Stimulated activated CD4-positive, alpha-beta T cell treated with anti-CD3 and anti-CD28 coated beads, Interleukin-4, amount 100 ng/mL, for 48 hours (primary cell): Measurements from ENCODE around the gene RAB3D.
"Not testable (repeated sequence)": the region's sequence is repeated elsewhere in the genome, so short reads cannot be mapped to it uniquely, and the experiment has no call there.

ENCODE experiments used
- DNase-seq, 2 donors: peaks; one replicate each; pipeline ENCODE4 v3.0.0-alpha.2; 2020; ENCODE audit warnings: low read depth in 2 of 2

Gene RAB3D, protein sequence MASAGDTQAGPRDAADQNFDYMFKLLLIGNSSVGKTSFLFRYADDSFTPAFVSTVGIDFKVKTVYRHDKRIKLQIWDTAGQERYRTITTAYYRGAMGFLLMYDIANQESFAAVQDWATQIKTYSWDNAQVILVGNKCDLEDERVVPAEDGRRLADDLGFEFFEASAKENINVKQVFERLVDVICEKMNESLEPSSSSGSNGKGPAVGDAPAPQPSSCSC

DNA sequence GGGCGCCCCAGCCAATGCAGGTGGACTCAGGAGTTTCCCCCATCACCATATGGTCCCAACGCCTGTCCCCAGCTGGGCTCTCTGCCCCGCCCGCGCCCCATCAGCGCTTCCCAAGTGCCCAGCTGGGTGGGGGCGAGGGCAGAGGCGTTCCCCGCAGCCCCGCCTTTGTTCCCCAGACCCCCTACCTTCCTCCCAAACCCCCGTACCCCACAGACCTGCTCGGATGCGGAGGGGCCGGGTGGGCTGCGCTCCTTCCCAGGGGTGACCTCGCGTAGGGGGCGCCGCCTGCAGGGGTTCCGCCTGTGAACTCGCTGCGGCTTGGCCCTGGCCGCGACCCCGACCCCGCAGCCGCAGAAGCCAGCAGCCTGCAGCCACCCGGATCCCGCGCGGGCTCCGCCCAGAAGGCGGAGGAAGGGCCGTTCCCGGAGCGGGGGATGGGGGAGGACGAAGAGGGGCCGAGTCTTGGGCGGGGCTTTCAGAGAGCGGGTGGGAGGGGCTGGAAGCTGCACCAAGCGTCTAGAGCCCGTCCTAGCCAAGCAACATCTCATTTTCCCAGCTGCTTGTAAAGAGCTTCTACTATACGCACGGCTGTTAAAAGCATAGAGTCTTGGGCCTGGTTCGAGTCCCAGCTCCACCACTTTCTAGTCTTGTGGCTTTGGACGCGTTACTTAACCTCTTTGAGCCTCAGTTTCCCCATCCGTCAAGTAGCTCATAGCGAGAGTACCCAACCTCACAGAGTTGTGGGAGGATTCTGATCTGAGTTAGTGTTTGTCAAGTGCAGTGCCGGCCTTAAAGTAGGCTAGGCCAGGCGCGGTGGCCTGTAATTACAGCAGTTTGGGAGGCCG lies at the start of gene RAB3D:
TSS of gene RAB3D (minus strand) at position 404 of the 845 bp plus-strand sequence. CDS start 2,258 bp downstream, outside the sequence.
- DNase-seq, result peak; percentile 82 to 88

DNA sequence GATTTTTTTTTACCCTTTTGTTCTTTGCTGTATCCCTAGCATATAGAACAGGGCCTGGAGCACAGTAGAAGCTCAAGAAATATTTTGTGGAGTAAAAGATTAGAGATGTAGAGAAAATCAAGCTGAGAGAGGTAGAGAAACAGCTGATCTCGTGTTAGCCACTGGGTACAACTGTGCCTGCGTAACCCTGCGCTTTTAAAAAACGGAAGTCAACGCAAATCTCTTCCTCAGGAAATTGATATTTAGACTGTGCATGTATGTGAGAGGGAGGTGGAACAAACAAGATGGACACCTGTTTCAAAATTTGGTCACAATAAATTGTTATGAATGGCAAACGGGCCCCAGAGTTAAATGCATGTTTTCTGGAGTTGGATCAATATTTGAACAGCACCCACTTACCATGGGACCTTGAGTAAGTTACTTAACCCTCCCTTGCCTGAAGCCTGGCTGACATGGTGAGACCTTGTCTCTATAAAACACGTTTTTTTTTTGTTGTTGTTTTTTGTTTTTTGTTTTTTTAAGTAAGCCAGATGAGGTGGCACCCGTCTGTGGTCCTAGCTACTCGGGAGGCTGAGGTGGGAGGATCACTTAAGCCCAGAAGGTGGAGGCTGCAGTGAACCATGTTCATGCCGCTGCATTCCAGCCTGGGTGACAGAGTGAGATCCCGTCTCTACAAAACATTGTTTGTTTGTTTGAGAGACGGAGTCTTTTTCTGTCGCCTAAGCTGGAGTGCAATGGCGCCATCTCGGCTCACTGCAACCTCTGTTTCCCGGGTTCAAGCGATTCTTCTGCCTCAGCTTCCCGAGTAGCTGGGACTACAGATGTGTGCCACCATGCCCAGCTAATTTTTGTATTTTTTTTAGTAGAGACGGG lies 47.9 kb upstream of the RAB3D start:
- DNase-seq, result no peak

DNA sequence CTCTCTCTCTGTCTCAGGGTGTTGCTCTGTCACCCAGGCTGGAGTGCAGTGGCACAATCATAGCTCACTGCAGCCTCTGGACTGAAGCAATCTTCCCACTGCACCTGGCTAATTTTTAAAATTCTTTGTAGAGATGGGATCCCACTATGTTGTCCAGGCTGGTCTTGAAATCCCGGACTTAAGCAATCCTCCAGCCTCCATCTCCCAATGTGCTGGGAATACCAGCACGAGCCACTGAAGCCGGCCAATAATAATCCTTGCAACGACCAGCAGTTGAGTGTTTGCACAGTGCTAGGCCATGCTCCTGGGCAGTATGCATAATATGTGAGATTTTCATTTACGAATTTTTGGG lies 45.3 kb upstream of the RAB3D start:
- DNase-seq, result no peak

DNA sequence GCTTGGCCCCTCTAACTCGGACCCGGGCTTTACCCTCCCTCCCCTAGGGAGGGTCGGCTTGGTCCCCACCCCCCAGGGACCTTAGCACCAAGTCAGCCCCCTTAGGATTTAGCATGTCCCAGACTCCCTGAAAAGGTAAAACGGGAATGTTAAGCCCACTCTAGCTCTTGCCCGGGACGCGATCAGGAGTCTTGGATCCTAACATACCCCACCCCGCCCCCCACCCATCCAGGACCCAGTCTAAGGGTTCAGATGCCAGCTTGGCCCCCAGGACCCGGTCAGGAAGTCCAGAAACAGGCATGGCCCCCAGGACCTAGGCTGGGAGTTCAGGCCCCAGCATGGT lies 44.2 kb upstream of the RAB3D start:
- no peak for DNase-seq

DNA sequence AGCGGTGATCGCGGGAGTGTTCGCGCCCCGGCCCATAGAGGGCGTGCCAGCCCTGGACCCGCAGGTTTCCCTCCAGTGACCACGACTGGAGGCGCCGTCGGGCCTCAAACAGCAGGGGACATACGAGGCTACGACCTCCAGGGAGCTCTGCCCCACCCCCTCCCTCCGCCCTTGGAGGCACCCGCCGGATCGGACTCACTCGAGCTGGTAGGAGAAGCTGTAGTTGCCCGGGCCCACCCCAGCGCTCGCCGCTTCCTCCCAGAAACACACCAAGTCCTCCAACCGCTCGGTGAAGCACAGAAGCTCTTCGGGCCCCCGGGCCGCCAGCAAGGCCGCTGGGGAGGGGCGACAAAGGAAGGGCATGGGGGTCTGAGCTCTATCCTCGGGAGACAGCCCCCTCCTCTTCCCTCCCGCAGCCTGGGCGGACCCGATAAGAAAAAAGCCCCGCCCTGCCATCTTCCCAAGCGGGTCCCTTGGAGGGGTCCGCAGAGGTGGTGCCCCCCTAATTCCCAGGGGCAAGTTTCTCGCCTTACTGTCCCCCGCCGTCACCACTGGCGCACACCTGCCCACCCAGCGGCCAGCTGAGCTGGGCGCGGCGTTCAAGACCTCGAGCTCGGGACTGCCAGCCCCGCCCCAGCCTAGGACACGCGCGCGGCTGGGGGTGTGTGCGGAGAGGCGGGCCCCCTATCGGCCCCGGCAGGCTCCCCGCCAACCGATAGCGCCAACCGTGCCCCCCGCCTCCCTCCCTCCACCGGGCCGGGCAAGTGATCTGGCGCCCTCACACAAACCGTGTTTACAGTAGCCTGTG lies 43.6 kb upstream of the RAB3D start:
- DNase-seq, result peak; percentile 42 to 57

DNA sequence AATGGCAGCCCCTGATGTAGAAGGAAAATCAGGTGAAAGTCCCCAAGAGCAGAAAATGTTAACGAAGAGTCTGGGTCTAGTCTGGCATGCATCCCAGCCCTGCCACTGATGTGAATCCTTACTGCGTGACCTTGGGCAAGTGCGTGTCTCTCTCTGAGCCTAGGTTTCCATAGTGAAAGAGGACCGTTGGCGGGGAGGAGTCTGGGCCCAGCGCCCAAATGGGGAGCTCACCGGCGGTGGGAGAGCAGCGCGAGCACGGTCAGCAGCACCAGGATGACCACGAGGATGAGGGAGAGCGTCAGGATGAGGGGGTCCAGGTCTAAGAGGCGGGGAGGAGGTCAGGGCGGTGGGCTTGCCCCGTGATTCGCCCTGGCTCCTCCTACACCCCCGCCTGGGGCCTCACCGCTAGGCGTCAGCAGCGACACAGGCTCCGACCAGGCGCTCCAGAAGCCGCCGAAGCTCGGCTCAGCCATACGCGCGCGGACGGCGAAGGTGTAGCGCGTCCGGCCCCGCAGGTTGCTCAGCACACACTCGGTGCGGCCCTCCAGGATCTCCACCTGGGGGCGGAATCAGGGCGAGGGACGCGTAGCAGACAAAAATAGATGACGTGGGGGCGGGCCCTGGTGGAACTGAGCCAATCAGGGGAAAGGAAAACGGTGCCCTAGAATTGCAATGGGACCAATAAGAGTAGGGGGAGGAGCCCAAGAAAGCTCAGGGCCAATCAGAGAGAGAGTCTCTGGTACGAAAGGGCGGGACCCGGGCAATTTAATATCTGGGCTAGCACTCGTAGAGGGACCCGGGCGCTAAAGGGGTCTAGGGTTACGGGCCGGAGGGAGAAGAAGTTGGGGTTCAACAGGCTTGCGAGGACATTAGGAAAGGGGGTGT lies 41.4 kb upstream of the RAB3D start:
- peak; percentile 90 to 94 for DNase-seq

DNA sequence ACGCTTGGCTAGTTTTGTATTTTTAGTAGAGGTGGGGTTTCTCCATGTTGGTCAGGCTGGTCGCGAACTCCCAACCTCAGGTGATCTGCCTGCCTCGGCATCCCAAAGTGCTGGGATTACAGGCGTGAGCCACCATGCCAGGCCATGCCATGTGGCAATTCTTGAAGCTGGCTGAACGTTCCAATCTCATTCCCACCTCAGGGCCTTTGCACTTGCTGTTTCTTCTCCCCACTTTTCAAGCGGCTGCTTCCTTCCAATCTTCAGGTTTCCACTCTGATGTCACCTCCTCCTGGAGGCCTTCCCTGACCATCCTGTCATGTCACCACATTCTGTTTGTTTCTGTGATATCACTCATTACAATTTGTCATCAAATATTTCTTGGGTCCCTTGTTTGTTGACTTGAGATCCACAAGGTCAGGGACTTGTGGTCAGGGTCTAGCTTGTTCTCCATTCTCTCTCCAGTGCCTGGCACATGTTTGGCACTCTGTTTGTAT lies 40.4 kb upstream of the RAB3D start:
- DNase-seq, result no peak

DNA sequence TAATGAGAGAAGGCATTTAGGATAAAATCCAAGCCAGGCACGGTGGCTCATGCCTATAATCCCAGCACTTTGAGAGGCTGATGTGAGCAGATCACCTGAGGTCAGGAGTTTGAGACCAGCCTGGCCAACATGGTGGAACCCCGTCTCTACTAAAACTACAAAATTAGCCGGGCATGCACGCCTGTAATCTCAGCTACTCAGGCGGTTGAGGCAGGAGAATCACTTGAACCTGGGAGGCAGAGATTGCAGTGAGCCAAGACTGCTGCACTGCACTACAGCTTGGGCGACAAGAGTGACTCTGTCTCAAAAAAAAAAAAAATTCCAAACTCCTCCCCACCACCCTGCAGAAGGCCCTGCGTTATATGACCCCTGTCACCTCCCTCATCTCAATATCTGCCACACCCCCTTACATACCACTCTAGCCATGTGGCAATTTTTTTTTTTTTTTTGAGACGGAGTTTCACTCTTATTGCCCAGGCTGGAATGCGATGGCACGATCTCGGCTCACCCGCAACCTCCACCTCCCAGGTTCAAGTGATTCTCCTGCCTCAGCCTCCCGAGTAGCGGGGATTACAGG lies 39.9 kb upstream of the RAB3D start:
- DNase-seq, result not testable (repeated sequence)

DNA sequence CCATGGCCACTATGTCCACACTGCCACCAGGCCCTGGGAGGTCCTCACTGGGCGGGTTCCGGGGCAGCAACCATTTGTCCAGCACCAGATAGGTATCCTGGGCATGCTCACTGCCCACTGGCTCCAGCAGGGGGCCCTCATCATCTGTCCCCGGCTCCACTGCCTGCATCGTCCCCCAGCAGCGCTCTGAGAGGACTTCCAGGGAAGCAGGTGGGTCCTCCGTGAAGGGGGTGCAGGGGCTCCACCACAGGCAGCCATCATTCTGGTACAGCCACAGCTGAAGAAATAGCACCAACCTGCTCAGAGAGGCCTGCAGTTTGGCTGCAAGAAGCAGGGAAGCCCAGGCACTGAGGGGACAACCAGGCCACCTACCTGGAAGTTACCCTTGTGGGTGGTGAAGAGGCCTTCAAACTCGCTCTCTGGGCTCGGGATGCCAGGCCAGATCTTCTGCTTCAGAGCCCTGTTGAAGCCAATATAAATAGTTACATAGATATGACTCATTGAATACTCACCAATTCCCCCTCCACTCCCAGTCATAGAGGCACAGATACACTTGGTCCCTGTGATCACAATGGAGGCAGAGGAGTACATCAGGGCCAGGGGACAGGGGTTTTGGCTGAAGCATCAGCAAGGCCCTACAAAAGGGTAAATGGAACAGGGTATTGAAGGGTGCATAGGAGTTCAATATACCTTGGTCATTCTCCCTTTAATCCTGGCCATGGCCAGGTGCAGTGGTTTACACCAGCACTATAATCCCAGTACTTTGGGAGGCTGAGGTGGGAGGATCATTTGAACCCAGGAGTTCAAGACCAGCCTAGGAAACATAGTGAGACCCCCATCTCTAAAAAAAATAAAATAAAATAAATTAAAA lies 39.1 kb upstream of the RAB3D start:
- no peak for DNase-seq

DNA sequence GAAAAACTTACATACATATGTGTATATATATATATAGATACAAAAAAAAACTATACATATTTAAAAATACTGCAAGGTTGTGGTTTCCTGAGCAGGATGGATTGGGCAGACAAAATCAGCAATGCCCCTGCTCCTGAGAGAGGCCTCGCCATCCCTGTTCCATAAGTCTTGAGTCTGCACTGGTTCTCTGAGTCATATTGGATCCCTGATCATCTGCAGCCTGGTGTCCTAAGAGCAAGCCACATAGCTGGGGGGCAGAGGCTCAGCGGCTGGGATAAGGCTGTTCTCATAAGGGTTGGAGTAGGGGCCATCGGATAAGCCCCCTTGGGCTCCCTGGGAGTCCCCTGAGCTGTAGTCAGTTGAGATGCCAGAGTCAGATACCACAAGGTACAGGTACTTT lies 38.3 kb upstream of the RAB3D start:
- no peak for DNase-seq

DNA sequence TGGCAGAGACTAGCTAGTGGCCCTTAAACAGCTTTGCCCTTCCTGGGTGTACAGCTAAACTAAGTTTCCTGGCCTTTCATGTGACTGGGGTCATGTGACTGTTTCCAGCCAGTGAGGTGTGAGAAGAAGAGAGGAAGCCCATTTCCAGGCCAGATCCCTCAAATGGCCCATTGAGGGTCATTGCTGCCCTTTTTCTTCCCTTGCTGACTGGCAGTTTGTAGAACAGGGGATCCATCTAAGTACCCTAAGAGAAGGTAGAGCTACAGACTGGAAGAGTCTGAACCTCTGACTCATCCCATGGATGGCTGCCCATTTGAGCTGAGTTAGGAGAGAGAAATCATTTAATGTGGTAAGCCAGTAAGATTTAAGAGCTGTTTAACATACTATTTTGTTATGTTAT lies 37.8 kb upstream of the RAB3D start:
- DNase-seq, result no peak

DNA sequence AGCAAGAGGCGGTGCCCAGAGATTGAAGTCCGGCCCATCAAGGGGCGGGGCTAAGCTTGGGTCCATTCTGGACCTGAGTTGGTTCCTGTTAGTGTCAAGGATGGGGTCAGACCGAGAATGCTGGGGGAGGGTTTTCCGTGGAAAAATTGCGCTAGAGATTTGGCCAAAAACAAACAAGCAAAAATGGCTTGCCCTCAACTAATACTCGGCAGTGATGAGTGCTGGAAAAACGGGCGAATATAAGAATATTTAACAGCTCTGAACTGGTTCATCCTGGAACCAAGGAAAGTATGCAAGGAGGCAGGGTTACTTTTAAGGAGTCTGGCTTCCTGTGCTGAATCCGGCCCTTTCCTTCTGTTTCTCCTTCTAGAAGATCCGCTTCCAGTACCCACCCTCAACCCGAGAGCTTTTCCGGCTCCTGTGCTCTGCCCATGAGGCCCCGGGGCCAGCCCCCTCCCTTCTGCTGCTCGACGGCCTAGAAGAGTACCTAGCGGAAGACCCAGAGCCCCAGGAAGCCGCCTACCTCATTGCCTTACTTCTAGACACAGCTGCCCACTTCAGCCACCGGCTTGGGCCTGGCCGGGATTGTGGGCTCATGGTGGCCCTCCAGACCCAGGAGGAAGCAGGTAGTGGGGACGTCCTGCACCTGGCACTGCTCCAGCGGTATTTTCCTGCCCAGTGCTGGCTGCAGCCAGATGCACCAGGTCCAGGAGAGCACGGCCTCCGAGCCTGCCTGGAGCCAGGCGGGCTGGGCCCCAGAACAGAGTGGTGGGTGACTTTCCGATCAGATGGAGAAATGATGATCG lies 35.9 kb upstream of the RAB3D start:
- DNase-seq, result peak; percentile 62 to 63

DNA sequence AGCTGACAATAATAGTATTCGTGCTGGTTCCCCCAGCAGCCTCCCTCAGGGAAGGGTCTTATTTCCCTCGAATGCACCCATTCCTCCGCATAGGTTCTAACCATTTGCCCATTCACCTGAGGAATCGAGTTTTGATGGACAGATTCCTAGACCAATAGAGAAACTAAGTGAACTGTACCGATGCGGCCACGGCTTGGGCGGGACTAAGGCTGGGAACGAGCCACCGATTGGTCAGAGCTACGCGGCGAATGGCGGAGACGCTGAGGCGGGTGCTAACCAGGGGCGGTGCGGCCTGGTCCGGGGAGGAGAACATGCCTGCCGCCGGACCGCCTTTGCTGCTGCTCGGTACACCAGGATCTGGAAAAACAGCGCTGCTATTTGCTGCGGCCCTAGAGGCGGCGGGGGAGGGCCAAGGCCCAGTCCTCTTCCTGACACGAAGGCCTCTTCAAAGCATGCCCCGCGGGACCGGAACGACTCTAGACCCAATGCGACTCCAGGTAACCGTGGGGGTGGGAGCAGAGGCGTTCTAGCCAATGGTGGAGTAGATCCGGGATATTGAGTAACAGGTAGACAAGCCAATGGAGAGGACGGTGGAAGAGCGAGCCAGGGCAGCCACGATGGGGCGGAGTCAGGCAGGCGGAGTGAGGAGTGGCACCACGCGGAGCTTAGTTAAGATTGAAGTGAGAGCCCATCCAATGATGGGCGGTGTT lies 35.1 kb upstream of the RAB3D start, which contains the start of gene SWSAP1:
TSS of gene SWSAP1 (plus strand) at position 234 of the 710 bp plus-strand sequence. CDS start at position 249, 15 bp downstream.
- DNase-seq, result peak; percentile 92 to 96

DNA sequence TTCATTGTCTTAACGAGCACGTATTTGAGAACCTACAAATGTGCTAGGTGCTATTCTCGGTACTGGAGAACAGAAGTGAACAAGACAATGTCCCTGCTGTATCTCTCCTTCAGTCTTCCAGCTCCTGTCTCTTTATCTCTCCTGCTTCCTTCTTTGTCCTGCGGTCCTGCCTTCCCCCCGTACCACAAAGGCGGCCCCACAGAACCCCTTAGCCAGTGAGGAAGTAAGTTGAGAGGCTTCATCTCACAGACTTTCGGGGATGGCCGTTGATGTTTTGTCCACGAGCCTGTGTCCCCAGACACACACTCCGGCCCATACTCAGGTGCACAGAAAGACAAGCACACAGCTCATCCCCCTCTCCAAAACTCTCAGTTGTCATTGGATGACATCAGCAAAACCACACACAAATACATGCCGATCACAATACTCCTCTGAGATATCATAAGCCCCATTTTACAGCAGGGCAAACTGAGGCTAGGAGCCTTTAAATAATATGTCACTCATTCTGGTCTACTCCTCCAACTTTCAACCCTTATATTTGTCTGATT lies 34.5 kb upstream of the RAB3D start:
- no peak for DNase-seq

DNA sequence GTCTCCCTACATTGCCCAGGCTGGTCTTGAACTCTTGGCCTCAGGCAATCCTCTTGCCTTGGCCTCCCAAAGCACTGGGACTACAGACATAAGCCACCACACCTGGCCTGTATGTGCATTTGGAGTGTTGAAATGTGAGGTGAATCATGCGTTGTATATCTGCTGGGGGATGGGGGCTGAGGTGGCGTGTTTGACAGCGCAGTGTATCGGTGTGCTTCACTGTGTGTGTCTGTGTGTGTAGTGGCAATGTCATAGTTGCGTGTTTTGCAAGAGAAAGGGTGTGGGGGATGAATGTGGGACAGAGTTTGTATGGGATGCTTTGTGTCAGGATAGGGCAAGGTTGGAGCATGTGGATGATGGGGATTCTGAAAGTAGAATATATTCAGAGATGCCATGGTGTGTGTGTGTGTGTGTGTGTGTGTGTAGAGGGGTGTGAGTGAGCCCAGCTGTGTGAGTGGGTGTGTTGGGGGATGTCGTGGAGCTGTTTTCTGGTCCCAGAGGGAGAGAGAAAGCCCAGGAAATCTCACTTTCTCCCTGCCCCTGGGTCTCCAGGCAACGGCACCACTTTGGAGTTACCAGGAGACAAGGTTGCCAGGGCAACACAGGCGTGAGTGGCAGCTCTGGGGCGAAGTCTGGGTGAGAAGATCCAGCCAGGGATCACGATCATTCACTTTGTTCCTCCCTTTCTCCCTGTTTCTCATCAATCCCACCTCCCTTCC lies 33.9 kb upstream of the RAB3D start:
- no peak for DNase-seq

DNA sequence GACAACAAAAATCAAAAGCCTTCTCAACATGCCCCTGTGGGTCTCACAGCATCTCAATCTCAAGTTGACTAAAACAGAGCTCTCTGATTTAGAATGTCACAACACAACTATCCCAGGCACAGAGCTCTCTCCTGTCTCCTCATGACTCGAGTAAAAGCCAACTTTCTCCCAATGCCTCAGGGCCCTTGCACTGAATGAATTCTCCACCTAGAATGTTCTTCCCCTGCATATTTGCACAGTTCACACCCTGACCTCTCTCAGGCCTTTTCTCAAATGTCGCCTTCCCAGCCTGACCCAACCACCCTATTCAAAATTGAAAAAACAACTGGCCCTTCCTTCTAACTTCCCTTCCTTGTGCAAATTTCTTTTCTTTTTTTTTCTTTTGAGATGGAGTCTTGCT lies 31.3 kb upstream of the RAB3D start:
- no peak for DNase-seq

DNA sequence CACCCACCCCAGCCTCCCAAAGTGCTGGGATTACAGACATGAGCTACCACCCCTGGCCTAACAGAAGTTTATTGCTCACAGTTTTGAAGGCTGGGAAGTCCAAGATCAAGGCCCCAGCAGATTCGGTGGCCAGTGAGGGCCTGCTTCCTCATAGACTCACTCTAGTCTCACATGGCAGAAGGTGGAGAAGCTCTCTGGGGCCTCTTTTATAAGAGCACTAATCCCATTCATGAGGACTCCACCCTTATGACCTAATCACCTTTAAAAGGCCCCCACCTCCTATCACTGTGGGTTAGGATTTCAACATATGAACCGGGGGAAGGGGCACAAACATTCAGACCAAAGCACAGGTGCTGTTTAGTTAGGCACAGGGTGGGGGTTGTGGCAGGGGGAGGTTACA lies 28.1 kb upstream of the RAB3D start:
- DNase-seq, result no peak
